Erythroblast (primary cell): ENCODE results near the gene LIN9.

Experiments
- GATA1 ChIP-seq: IDR thresholded peaks from 2 replicates; pipeline ENCODE4 v1.6.1; 2011; ENCODE audit warnings: low read depth, mild to moderate bottlenecking, control low read depth, low read length, moderate library complexity
- POLR2A ChIP-seq: IDR thresholded peaks from 2 replicates; pipeline ENCODE4 v1.6.1; 2011; ENCODE audit warnings: mild to moderate bottlenecking, low read length

- TF ChIP-seq POLR2A: no peak
- no peak for TF ChIP-seq GATA1
Measured at GRCh38 chr1:226276077-226276682, 32.8 kb downstream of the LIN9 start.
